Measurements from ENCODE around the gene SURF4.

DNA sequence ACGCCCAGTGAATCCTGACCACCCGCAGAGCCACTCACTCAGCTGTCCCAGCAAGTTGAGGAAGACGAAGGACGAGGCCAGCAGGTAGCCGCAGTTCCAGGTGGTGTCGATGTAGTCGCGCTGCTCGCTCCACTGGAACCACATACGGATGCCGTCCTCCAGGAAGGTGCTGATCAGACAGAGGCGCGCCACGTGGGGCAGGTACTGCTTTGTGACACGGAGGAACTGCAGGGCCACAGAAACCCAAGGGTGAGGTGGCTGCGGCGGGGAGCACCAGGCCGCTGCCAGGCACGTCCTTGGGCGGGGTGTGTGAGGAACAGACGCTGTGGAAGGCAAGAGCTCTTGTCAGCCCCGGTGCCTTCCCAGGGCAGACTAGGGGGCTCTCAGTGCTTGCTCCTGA, 8.6 kb downstream of the SURF4 start:
- TF ChIP-seq, protein P1, sequence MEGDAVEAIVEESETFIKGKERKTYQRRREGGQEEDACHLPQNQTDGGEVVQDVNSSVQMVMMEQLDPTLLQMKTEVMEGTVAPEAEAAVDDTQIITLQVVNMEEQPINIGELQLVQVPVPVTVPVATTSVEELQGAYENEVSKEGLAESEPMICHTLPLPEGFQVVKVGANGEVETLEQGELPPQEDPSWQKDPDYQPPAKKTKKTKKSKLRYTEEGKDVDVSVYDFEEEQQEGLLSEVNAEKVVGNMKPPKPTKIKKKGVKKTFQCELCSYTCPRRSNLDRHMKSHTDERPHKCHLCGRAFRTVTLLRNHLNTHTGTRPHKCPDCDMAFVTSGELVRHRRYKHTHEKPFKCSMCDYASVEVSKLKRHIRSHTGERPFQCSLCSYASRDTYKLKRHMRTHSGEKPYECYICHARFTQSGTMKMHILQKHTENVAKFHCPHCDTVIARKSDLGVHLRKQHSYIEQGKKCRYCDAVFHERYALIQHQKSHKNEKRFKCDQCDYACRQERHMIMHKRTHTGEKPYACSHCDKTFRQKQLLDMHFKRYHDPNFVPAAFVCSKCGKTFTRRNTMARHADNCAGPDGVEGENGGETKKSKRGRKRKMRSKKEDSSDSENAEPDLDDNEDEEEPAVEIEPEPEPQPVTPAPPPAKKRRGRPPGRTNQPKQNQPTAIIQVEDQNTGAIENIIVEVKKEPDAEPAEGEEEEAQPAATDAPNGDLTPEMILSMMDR (conservative IDR thresholded peaks at IDR 0.05; ENCODE audit: low read length), result no peak
- TF ChIP-seq EZH2phosphoT487 (IDR thresholded peaks at IDR 0.05; ENCODE audit: borderline replicate concordance), result no peak

All from Loucy (cell line).